ENCODE measurements around the gene C19orf85.

The C19orf85 gene

DNA sequence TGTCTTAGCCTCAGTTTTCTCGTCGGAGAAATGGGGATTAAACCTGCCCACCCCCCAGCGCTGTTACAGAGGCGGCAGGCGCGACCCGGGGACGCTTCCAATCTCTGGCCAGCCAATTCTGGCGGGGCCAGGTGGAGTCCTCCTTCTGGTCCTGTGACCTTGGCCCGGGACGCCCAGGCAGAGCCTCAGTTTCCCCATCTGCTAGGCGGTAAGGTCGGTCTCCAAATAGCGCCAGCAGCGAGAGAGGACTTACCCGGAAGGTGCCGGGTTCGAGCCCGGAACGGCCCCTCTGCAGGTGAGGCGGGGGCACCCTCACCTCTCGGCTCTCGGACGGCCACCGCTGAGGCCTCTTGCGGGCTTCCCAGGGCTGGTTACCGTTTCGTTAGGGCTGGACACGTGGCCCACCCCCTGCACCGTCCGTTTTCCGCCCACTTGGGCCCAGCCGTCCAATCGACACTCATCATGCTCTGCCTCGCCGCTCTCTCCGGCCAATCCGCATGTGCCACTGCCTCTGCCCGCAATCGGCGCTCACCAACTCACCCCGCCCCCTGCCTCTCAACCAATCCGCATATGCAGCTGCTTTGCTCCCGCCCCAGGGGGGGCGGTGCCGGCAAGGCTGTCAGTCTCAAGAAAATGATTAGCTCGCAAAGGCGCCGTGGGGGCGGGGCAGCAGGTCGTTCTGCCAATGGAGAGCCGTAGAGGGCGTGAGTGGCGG lies 3.1 kb downstream of the C19orf85 start, which contains the start of gene ISOC2:
Gene ISOC2, minus strand, starts transcription at position 384 of the 715 bp plus-strand sequence. CDS start 5,156 bp downstream, outside the sequence.
- H3K36me3 ChIP-seq (ENCODE audit: control insufficient read depth in 2 of 2, insufficient read depth in 1 of 2, low read length in 2 of 2) = no peaks in the 10 kb centered on the region
- POLR2A ChIA-PET = interaction anchor here (0.5 to 1.7 kb wide), 38 partner anchors 8 to 1260 kb away, joined by 3 to 34 read pairs (median 4); partner anchors contain the start of genes BRSK1, FIZ1, HSPBP1 and KMT5C
- CTCF ChIA-PET = interaction anchor here (0.5 to 1.6 kb wide), 7 partner anchors 15 to 185 kb away, joined by 3 to 12 read pairs (median 4); partner anchors contain the start of gene ZNF865
- H3K4me1 ChIP-seq (ENCODE audit: control insufficient read depth, insufficient read depth, low read length) = peaks cover 12% of the 10 kb centered on the region
- peak within 1 kb of the TSS; percentile 56; the same call in 1 of the 2 replicates for H3K27ac ChIP-seq (ENCODE audit: extremely low read depth, low read depth, low read length)
- H3K4me3 ChIP-seq (ENCODE audit: low read depth, low read length) = peak within 1 kb of the TSS; percentile 85
- H3K9me3 ChIP-seq (ENCODE audit: control insufficient read depth, insufficient read depth, low read depth, low read length) = no peaks in the 10 kb centered on the region
- TF ChIP-seq, protein P1, sequence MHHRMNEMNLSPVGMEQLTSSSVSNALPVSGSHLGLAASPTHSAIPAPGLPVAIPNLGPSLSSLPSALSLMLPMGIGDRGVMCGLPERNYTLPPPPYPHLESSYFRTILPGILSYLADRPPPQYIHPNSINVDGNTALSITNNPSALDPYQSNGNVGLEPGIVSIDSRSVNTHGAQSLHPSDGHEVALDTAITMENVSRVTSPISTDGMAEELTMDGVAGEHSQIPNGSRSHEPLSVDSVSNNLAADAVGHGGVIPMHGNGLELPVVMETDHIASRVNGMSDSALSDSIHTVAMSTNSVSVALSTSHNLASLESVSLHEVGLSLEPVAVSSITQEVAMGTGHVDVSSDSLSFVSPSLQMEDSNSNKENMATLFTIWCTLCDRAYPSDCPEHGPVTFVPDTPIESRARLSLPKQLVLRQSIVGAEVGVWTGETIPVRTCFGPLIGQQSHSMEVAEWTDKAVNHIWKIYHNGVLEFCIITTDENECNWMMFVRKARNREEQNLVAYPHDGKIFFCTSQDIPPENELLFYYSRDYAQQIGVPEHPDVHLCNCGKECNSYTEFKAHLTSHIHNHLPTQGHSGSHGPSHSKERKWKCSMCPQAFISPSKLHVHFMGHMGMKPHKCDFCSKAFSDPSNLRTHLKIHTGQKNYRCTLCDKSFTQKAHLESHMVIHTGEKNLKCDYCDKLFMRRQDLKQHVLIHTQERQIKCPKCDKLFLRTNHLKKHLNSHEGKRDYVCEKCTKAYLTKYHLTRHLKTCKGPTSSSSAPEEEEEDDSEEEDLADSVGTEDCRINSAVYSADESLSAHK (tag by site-specific recombination; IDR thresholded peaks at IDR 0.05) = peak; percentile 33
- peak; percentile 57; the same call in 1 of the 2 replicates for TF ChIP-seq ZNF324 (tag by site-specific recombination; IDR thresholded peaks at IDR 0.05)
- peak; percentile 69 for TF ChIP-seq ZXDB (tag by site-specific recombination; IDR thresholded peaks at IDR 0.05)
- TF ChIP-seq, protein P2, sequence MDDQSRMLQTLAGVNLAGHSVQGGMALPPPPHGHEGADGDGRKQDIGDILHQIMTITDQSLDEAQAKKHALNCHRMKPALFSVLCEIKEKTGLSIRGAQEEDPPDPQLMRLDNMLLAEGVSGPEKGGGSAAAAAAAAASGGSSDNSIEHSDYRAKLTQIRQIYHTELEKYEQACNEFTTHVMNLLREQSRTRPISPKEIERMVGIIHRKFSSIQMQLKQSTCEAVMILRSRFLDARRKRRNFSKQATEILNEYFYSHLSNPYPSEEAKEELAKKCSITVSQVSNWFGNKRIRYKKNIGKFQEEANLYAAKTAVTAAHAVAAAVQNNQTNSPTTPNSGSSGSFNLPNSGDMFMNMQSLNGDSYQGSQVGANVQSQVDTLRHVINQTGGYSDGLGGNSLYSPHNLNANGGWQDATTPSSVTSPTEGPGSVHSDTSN (CRISPR knock-in tag; IDR thresholded peaks at IDR 0.05) = peak; percentile 99
- TF ChIP-seq ZNF121 (tag by site-specific recombination; IDR thresholded peaks at IDR 0.05) = peak; percentile 77; the same call in 1 of the 2 replicates
- TF ChIP-seq ZNF112 (tag by site-specific recombination; IDR thresholded peaks at IDR 0.05) = no peak
- TF ChIP-seq ZNF423 (tag by site-specific recombination; IDR thresholded peaks at IDR 0.05) = peak; percentile 50; the same call in 1 of the 2 replicates
- peak; percentile 41; the same call in 1 of the 2 replicates for TF ChIP-seq REPIN1 (tag by site-specific recombination; IDR thresholded peaks at IDR 0.05; ENCODE audit: low read depth)
- peak; percentile 99 for TF ChIP-seq ZBTB17 (tag by site-specific recombination; IDR thresholded peaks at IDR 0.05)
- TF ChIP-seq ZNF280D (tag by site-specific recombination; IDR thresholded peaks at IDR 0.05) = no peak
- TF ChIP-seq GFI1B (tag by site-specific recombination; IDR thresholded peaks at IDR 0.05) = no peak
- TF ChIP-seq ZNF621 (tag by site-specific recombination; IDR thresholded peaks at IDR 0.05) = peak; percentile 89
- no peak for TF ChIP-seq ZBTB1 (tag by site-specific recombination; IDR thresholded peaks at IDR 0.05)
- peak; percentile 96 for TF ChIP-seq GLIS2 (tag by site-specific recombination; IDR thresholded peaks at IDR 0.05)
- peak; percentile 81 for TF ChIP-seq ZNF335 (tag by site-specific recombination; conservative IDR thresholded peaks at IDR 0.05)
- peak; percentile 50; the same call in 1 of the 2 replicates for TF ChIP-seq OVOL3 (tag by site-specific recombination; IDR thresholded peaks at IDR 0.05)
- TF ChIP-seq ZBTB11 (tag by site-specific recombination; conservative IDR thresholded peaks at IDR 0.05; ENCODE audit: low read depth) = peak; percentile 22
- peak; percentile 54 for TF ChIP-seq KLF9 (tag by site-specific recombination; IDR thresholded peaks at IDR 0.05; ENCODE audit: low read depth)
- no peak for TF ChIP-seq ZNF394 (tag by site-specific recombination; IDR thresholded peaks at IDR 0.05; ENCODE audit: borderline replicate concordance)
- TF ChIP-seq ZNF791 (tag by site-specific recombination; IDR thresholded peaks at IDR 0.05) = no peak
- TF ChIP-seq ZNF670 (tag by site-specific recombination; IDR thresholded peaks at IDR 0.05; ENCODE audit: low read depth) = no peak
- peak; percentile 53; the same call in 1 of the 2 replicates for TF ChIP-seq ZNF501 (tag by site-specific recombination; IDR thresholded peaks at IDR 0.05)
- TF ChIP-seq ZNF202 (tag by site-specific recombination; IDR thresholded peaks at IDR 0.05; ENCODE audit: borderline replicate concordance) = no peak
- TF ChIP-seq, protein P3, sequence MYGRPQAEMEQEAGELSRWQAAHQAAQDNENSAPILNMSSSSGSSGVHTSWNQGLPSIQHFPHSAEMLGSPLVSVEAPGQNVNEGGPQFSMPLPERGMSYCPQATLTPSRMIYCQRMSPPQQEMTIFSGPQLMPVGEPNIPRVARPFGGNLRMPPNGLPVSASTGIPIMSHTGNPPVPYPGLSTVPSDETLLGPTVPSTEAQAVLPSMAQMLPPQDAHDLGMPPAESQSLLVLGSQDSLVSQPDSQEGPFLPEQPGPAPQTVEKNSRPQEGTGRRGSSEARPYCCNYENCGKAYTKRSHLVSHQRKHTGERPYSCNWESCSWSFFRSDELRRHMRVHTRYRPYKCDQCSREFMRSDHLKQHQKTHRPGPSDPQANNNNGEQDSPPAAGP (tag by site-specific recombination; IDR thresholded peaks at IDR 0.05) = 0 out of 2 replicates have a peak, but pooled peaks have one; percentile 32
- TF ChIP-seq ZNF354C (tag by site-specific recombination; IDR thresholded peaks at IDR 0.05; ENCODE audit: borderline replicate concordance, low read depth) = no peak
- no peak for TF ChIP-seq ZNF626 (tag by site-specific recombination; IDR thresholded peaks at IDR 0.05)
